ENCODE data around the gene RAC2. TPM values are rescaled to one million over a fixed set of nuclear protein-coding genes. Genes with fewer than 3 reads are reported as not detected.

The RAC2 gene
- total and polyA plus RNA-seq, 2 of the 8 experiments (the other 6 are each of a cell fraction or from before 2014, with no cell fraction given): 2.3 to 4.3 TPM

- Histone ChIP-seq H4K20me1 (replicated peaks in 1 of 2; ENCODE audit: control insufficient read depth in 1 of 2, insufficient read depth in 2 of 2, low read length in 2 of 2) (no peaks in the 10 kb centered on the region), H2AFZ (ENCODE audit: low read length) (no peak overlapping the region), H3K27ac (ENCODE audit: low read depth, low read length) (no peak overlapping the region), H3K14ac (ENCODE audit: insufficient read length) (no peak overlapping the region), H4K91ac (replicated peaks; ENCODE audit: insufficient read length, low read length) (no peak overlapping the region), H3K4me1 (replicated peaks in 1 of 4; ENCODE audit: control insufficient read depth in 3 of 4, insufficient read depth in 4 of 4, low read length in 3 of 4) (peaks cover 0 to 17% (median 6%) of the 10 kb centered on the region in 4 experiments; a peak in 6 of 7 replicates), H3K23ac (ENCODE audit: insufficient read length) (no peak overlapping the region), H3K18ac (ENCODE audit: extremely low read depth, low read length) (no peak overlapping the region), H3K36me3 (ENCODE audit: control insufficient read depth in 2 of 4, insufficient read depth in 4 of 4, low read length in 3 of 4) (no peaks in the 10 kb centered on the region), H4K8ac (ENCODE audit: extremely low read depth, insufficient read depth, low read length) (peak overlapping the region; percentile 74; the same call in 1 of the 2 replicates), H2BK15ac (ENCODE audit: low read length) (no peak overlapping the region; the same call in 1 of the 2 replicates), H2BK5ac (ENCODE audit: low read depth, low read length) (no peak overlapping the region; the same call in 1 of the 2 replicates), H3K79me2 (ENCODE audit: control insufficient read depth in 1 of 2, insufficient read depth in 2 of 2, low read length in 2 of 2) (no peaks in the 10 kb centered on the region), H3K4me2 (ENCODE audit: insufficient read depth in 1 of 2, low read depth in 2 of 2, low read length in 2 of 2) (no peak overlapping the region), H3K4ac (replicated peaks; ENCODE audit: insufficient read length, low read depth, low read length) (no peak overlapping the region), H3K79me1 (ENCODE audit: low read depth, low read length) (no peaks in the 10 kb centered on the region), H3K9ac (replicated peaks in 1 of 4; ENCODE audit: extremely low read depth in 1 of 4, low read depth in 3 of 4, low read length in 3 of 4) (no peak overlapping the region), H2BK12ac (ENCODE audit: low read depth, low read length) (no peak overlapping the region), H3K9me3 (ENCODE audit: insufficient read depth in 2 of 2, low read depth in 1 of 2, low read length in 1 of 2) (no peaks in the 10 kb centered on the region), H3K23me2 (ENCODE audit: low read depth, low read length) (peaks cover 4% of the 10 kb centered on the region; the same call in 1 of the 2 replicates), H2BK120ac (replicated peaks; ENCODE audit: low read depth, low read length) (no peak overlapping the region), H4K5ac (ENCODE audit: insufficient read length, low read depth, low read length) (no peak overlapping the region), H3K27me3 (replicated peaks in 1 of 4; ENCODE audit: control insufficient read depth in 3 of 4, extremely low read depth in 1 of 4, insufficient read depth in 3 of 4, low read length in 3 of 4) (no peaks in the 10 kb centered on the region), H2BK20ac (ENCODE audit: low read length) (no peak overlapping the region), H3K56ac (replicated peaks; ENCODE audit: insufficient read length, low read depth, low read length) (no peak overlapping the region), H3K4me3 (ENCODE audit: extremely low read depth in 1 of 4, insufficient read depth in 2 of 4, low read depth in 3 of 4, low read length in 4 of 4) (no peak overlapping the region), H2AK5ac (ENCODE audit: low read depth, low read length) (no peak overlapping the region)
- FAIRE-seq (no peak), DNase-seq (ENCODE audit: low read depth in 1 of 2, low spot score in 2 of 2) (no peak)
- CTCF ChIA-PET (ENCODE audit: partially characterized antibody): interaction anchor here (0.8 to 9.1 kb wide), 6 partner anchors 13 to 115 kb away, joined by 3 to 97 read pairs (median 5); no protein-coding TSS in a partner anchor
- TF ChIP-seq GABPA (IDR thresholded peaks at IDR 0.05; ENCODE audit: borderline replicate concordance, insufficient read depth, low read length): no peak
- no peak for TF ChIP-seq HDAC6 (IDR thresholded peaks at IDR 0.05; ENCODE audit: low read depth, low read length)
- TF ChIP-seq RXRA (IDR thresholded peaks at IDR 0.05; ENCODE audit: insufficient read depth, low read depth, low read length): no peak
- no peak for TF ChIP-seq SP2 (IDR thresholded peaks at IDR 0.05; ENCODE audit: low read length)
- no peak for TF ChIP-seq CTBP2 (IDR thresholded peaks at IDR 0.05; ENCODE audit: borderline replicate concordance, insufficient read depth, insufficient read length, low read length)
- no peak for TF ChIP-seq GTF2F1 (IDR thresholded peaks at IDR 0.05; ENCODE audit: borderline replicate concordance, low read depth, low read length)
- POLR2A ChIA-PET (ENCODE audit: partially characterized antibody): interaction anchor here (0.8 to 2.3 kb wide), 3 partner anchors 10 to 17 kb away, joined by 3 to 7 read pairs (median 3); no protein-coding TSS in a partner anchor
- WGBS, 2 experiments (ENCODE audit: extremely low coverage in 1 of 2, insufficient coverage in 1 of 2, insufficient read length in 1 of 2, insufficient replicate concordance in 2 of 2, low coverage in 1 of 2, low lambda C conversion rate in 2 of 2, missing lambda C conversion rate in 1 of 2): 79% methylated on average over 16 of the region's 16 CpGs; no CpG with 5 or more reads in 1 of the 2 experiments
These were observed 1.6 kb downstream of the RAC2 start for GRCh38 chr22:37242395-37242918.
